ENCODE results near the gene GALM. TPM values are rescaled to one million over a fixed set of nuclear protein-coding genes. Genes with fewer than 3 reads are reported as not detected.

GALM gene
- 10 to 100 TPM; 35.2 to 77.9 (median 58.8) TPM for total RNA-seq

GRCh38 chr2:38665854-38666555 lies at the start of gene GALM:
Gene GALM (plus strand): TSS chr2:38666114. CDS start chr2:38666162, 48 bp downstream.
- Mint-ChIP-seq H3K36me3 (ENCODE audit: insufficient read depth) (peaks cover 8% of the 10 kb centered on the region), H3K9me3 (no peaks in the 10 kb centered on the region), H3K4me3 (peak within 1 kb of the TSS; percentile 85), H3K27me3 (ENCODE audit: low read depth) (no peaks in the 10 kb centered on the region), H3K4me1 (ENCODE audit: low read depth) (peaks cover 69% of the 10 kb centered on the region)
- DNase-seq (peak; percentile 25), ATAC-seq (peak; percentile 10 to 18)

- Mint-ChIP-seq H3K4me3 (no peak overlapping the region), H3K9me3 (no peaks in the 10 kb centered on the region), H3K4me1 (ENCODE audit: low read depth) (peaks cover 31% of the 10 kb centered on the region), H3K27me3 (ENCODE audit: low read depth) (no peaks in the 10 kb centered on the region), H3K36me3 (ENCODE audit: insufficient read depth) (no peaks in the 10 kb centered on the region)
- ATAC-seq (no peak), DNase-seq (no peak)
Measured at GRCh38 chr2:38617301-38617700, 48.6 kb upstream of the GALM start.

- Mint-ChIP-seq H3K4me3 (no peak overlapping the region), H3K4me1 (ENCODE audit: low read depth) (peaks cover 17% of the 10 kb centered on the region), H3K36me3 (ENCODE audit: insufficient read depth) (no peaks in the 10 kb centered on the region), H3K27me3 (ENCODE audit: low read depth) (no peaks in the 10 kb centered on the region), H3K9me3 (no peaks in the 10 kb centered on the region)
- DNase-seq (no peak), ATAC-seq (no peak)
Measured at GRCh38 chr2:38619458-38620164, 46.3 kb upstream of the GALM start.

GRCh38 chr2:38620282-38620977 lies 45.5 kb upstream of the GALM start:
- Mint-ChIP-seq H3K4me1 (ENCODE audit: low read depth) (peaks cover 14% of the 10 kb centered on the region), H3K9me3 (no peaks in the 10 kb centered on the region), H3K36me3 (ENCODE audit: insufficient read depth) (no peaks in the 10 kb centered on the region), H3K4me3 (no peak overlapping the region), H3K27me3 (ENCODE audit: low read depth) (no peaks in the 10 kb centered on the region)
- no peak for ATAC-seq
- no peak for DNase-seq

- no peak for DNase-seq
- H3K36me3 Mint-ChIP-seq (ENCODE audit: insufficient read depth), result no peaks in the 10 kb centered on the region
- no peaks in the 10 kb centered on the region for H3K9me3 Mint-ChIP-seq
- ATAC-seq, result no peak
- no peak overlapping the region for H3K4me3 Mint-ChIP-seq
- H3K27me3 Mint-ChIP-seq (ENCODE audit: low read depth), result no peaks in the 10 kb centered on the region
- H3K4me1 Mint-ChIP-seq (ENCODE audit: low read depth), result peaks cover 10% of the 10 kb centered on the region
Measured at GRCh38 chr2:38621018-38621417, 44.9 kb upstream of the GALM start.

GRCh38 chr2:38622210-38622609 lies 43.7 kb upstream of the GALM start:
- Mint-ChIP-seq H3K9me3 (no peaks in the 10 kb centered on the region), H3K27me3 (ENCODE audit: low read depth) (no peaks in the 10 kb centered on the region), H3K4me1 (ENCODE audit: low read depth) (peaks cover 20% of the 10 kb centered on the region), H3K4me3 (no peak overlapping the region), H3K36me3 (ENCODE audit: insufficient read depth) (no peaks in the 10 kb centered on the region)
- ATAC-seq, result no peak
- no peak for DNase-seq

GRCh38 chr2:38626326-38627035 lies 39.4 kb upstream of the GALM start:
- peak in 1 of 2 donors; percentile 34 for ATAC-seq

GRCh38 chr2:38627391-38627790 lies 38.5 kb upstream of the GALM start:
- H3K36me3 Mint-ChIP-seq (ENCODE audit: insufficient read depth), result no peaks in the 10 kb centered on the region
- ATAC-seq (no peak), DNase-seq (no peak)
- H3K4me1 Mint-ChIP-seq (ENCODE audit: low read depth), result peaks cover 17% of the 10 kb centered on the region
- peaks cover 3% of the 10 kb centered on the region for H3K9me3 Mint-ChIP-seq
- no peaks in the 10 kb centered on the region for H3K27me3 Mint-ChIP-seq (ENCODE audit: low read depth)
- H3K4me3 Mint-ChIP-seq, result no peak overlapping the region

More at GRCh38 chr2:38626326-38627035, 39.4 kb upstream of the GALM start:
- H3K27me3 Mint-ChIP-seq (ENCODE audit: low read depth), result no peaks in the 10 kb centered on the region
- H3K4me1 Mint-ChIP-seq (ENCODE audit: low read depth), result peaks cover 17% of the 10 kb centered on the region
- no peaks in the 10 kb centered on the region for H3K36me3 Mint-ChIP-seq (ENCODE audit: insufficient read depth)
- peaks cover 3% of the 10 kb centered on the region for H3K9me3 Mint-ChIP-seq
- H3K4me3 Mint-ChIP-seq, result no peak overlapping the region
- no peak for DNase-seq

- DNase-seq (no peak), ATAC-seq (no peak)
- H3K36me3 Mint-ChIP-seq (ENCODE audit: insufficient read depth), result no peaks in the 10 kb centered on the region
- no peak overlapping the region for H3K4me3 Mint-ChIP-seq
- peaks cover 27% of the 10 kb centered on the region for H3K4me1 Mint-ChIP-seq (ENCODE audit: low read depth)
- peaks cover 3% of the 10 kb centered on the region for H3K9me3 Mint-ChIP-seq
- no peaks in the 10 kb centered on the region for H3K27me3 Mint-ChIP-seq (ENCODE audit: low read depth)
Measured at GRCh38 chr2:38629684-38630083, 36.2 kb upstream of the GALM start.

GRCh38 chr2:38631976-38632375 lies 33.9 kb upstream of the GALM start:
- H3K4me3 Mint-ChIP-seq, result no peak overlapping the region
- ATAC-seq (no peak), DNase-seq (no peak)
- H3K4me1 Mint-ChIP-seq (ENCODE audit: low read depth), result peaks cover 17% of the 10 kb centered on the region
- H3K36me3 Mint-ChIP-seq (ENCODE audit: insufficient read depth), result no peaks in the 10 kb centered on the region
- no peaks in the 10 kb centered on the region for H3K27me3 Mint-ChIP-seq (ENCODE audit: low read depth)
- H3K9me3 Mint-ChIP-seq, result peaks cover 3% of the 10 kb centered on the region

GRCh38 chr2:38632980-38633379 lies 32.9 kb upstream of the GALM start:
- Mint-ChIP-seq H3K36me3 (ENCODE audit: insufficient read depth) (no peaks in the 10 kb centered on the region), H3K27me3 (ENCODE audit: low read depth) (no peaks in the 10 kb centered on the region), H3K4me1 (ENCODE audit: low read depth) (peaks cover 16% of the 10 kb centered on the region), H3K4me3 (no peak overlapping the region), H3K9me3 (peaks cover 3% of the 10 kb centered on the region)
- no peak for DNase-seq
- ATAC-seq, result no peak

GRCh38 chr2:38633895-38634294 lies 32.0 kb upstream of the GALM start:
- DNase-seq (no peak), ATAC-seq (no peak)
- H3K4me3 Mint-ChIP-seq, result no peak overlapping the region
- H3K9me3 Mint-ChIP-seq, result peaks cover 3% of the 10 kb centered on the region
- no peaks in the 10 kb centered on the region for H3K27me3 Mint-ChIP-seq (ENCODE audit: low read depth)
- no peaks in the 10 kb centered on the region for H3K36me3 Mint-ChIP-seq (ENCODE audit: insufficient read depth)
- peaks cover 21% of the 10 kb centered on the region for H3K4me1 Mint-ChIP-seq (ENCODE audit: low read depth)

- Mint-ChIP-seq H3K4me1 (ENCODE audit: low read depth) (peaks cover 21% of the 10 kb centered on the region), H3K4me3 (no peak overlapping the region), H3K27me3 (ENCODE audit: low read depth) (no peaks in the 10 kb centered on the region), H3K9me3 (peaks cover 3% of the 10 kb centered on the region), H3K36me3 (ENCODE audit: insufficient read depth) (no peaks in the 10 kb centered on the region)
- no peak for DNase-seq
- no peak for ATAC-seq
Measured at GRCh38 chr2:38634684-38635083, 31.2 kb upstream of the GALM start.

GRCh38 chr2:38635139-38635538 lies 30.8 kb upstream of the GALM start:
- H3K9me3 Mint-ChIP-seq, result no peaks in the 10 kb centered on the region
- no peaks in the 10 kb centered on the region for H3K27me3 Mint-ChIP-seq (ENCODE audit: low read depth)
- H3K4me1 Mint-ChIP-seq (ENCODE audit: low read depth), result peaks cover 21% of the 10 kb centered on the region
- ATAC-seq, result no peak
- no peaks in the 10 kb centered on the region for H3K36me3 Mint-ChIP-seq (ENCODE audit: insufficient read depth)
- no peak for DNase-seq
- H3K4me3 Mint-ChIP-seq, result no peak overlapping the region
